ENCODE measurements around the gene KCNQ4.
A peak's percentile ranks its signal among the peaks of the same experiment; 100 is the strongest.

KCNQ4 gene

DNA sequence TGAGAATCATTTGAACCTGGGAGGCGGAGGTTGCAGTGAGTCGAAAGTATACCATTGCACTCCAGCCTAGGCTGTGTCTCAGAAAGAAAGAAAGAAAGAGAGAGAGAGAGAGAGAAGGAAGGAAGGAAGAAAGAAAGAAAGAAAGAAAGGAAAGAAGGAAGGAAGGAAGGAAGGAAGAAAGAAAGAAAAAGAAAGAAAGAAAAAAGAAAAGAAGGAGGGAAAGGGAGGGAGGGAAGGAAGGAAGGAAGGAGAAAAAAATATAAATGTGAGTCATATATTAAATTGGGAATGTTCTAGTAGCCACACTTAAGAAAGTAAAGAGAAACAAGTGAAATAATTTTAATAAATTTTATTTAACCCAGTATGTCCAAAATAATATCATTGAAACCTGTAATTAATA lies 95.3 kb downstream of the KCNQ4 start:
- WGBS, 2 donors (ENCODE audit: extremely low coverage in 2 of 2, insufficient read length in 2 of 2, insufficient replicate concordance in 1 of 2): no CpG with 5 or more reads among the region's 2 CpGs
- DNase-seq (ENCODE audit: low spot score): no peak
- Histone ChIP-seq H2BK15ac (ENCODE audit: low read length) (no peak overlapping the region), H3K27ac (replicated peaks; ENCODE audit: low read length) (no peak overlapping the region), H3K36me3 (replicated peaks in 1 of 2; ENCODE audit: control insufficient read depth in 2 of 2, insufficient read depth in 2 of 2, low read length in 2 of 2) (no peaks in the 10 kb centered on the region), H3K4ac (ENCODE audit: low read length) (no peak overlapping the region), H3K9ac (ENCODE audit: low read depth, low read length, poor library complexity) (no peak overlapping the region), H3K23ac (ENCODE audit: low read depth, low read length, poor library complexity) (no peak overlapping the region), H3K27me3 (ENCODE audit: control insufficient read depth in 3 of 3, insufficient read depth in 3 of 3, low read depth in 1 of 3, low read length in 3 of 3) (peaks cover 0 to 4% (median 2%) of the 10 kb centered on the region in 3 experiments), H4K8ac (ENCODE audit: low read depth, low read length) (no peak overlapping the region), H3K4me1 (ENCODE audit: control insufficient read depth in 2 of 2, insufficient read depth in 1 of 2, low read depth in 1 of 2, low read length in 2 of 2) (peaks cover 3 to 8% of the 10 kb centered on the region in 2 donors), H3K4me3 (ENCODE audit: low read length in 2 of 2) (no peak overlapping the region), H2BK12ac (ENCODE audit: low read length) (no peak overlapping the region), H2BK5ac (ENCODE audit: low read length) (no peak overlapping the region), H3K4me2 (ENCODE audit: insufficient read depth, low read length, poor library complexity, severe bottlenecking) (no peak overlapping the region), H2AK5ac (ENCODE audit: low read depth, low read length) (no peak overlapping the region), H2BK120ac (ENCODE audit: low read depth, low read length) (no peak overlapping the region), H3K18ac (ENCODE audit: low read length) (no peak overlapping the region), H4K91ac (ENCODE audit: low read depth, low read length, poor library complexity) (no peak overlapping the region), H2AFZ (ENCODE audit: low read length) (no peak overlapping the region), H3K14ac (ENCODE audit: low read length) (no peak overlapping the region), H3K79me1 (ENCODE audit: low read depth, low read length) (peaks cover 1% of the 10 kb centered on the region), H3K9me3 (replicated peaks in 1 of 2; ENCODE audit: control insufficient read depth in 2 of 2, insufficient read depth in 1 of 2, low read depth in 1 of 2, low read length in 2 of 2) (peaks cover 0 to 2% of the 10 kb centered on the region in 2 donors)

DNA sequence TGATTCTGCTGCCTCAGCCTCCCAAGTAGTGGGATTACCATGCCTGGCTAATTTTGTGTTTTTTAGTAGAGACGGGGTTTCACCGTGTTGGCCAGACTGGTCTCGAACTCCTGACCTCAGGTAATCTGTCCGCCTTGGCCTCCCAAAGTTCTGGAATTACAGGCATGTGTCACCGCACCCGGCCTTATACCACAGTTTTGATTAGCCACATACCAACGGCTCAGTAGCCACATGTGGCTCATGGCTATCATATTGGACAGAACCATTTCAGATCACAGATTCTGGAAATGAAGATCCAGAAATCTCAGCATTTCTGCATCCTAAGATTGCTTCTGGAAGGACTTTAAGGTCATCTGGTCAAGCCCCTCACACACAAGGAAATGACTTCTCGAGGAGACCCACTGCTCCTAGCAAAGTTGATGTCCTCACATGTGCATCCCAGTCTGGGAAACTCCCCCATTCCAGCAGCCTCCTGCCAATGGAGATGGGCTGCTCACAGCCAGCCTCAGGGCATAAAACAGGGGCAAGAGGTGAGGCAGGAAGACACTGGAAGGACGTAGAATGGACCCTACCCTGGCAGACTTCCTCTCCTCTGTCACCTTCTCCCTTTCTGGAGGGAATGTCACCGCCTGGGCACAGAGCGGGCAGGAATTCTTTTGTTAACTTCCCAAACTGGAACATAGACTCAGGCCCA lies 96.0 kb downstream of the KCNQ4 start:
- H3K9me3 ChIP-seq (replicated peaks in 1 of 2; ENCODE audit: control insufficient read depth in 2 of 2, insufficient read depth in 1 of 2, low read depth in 1 of 2, low read length in 2 of 2): peaks cover 0 to 2% of the 10 kb centered on the region in 2 donors
- H3K23ac ChIP-seq (ENCODE audit: low read depth, low read length, poor library complexity): no peak overlapping the region
- H4K8ac ChIP-seq (ENCODE audit: low read depth, low read length): no peak overlapping the region
- no peak overlapping the region for H2BK12ac ChIP-seq (ENCODE audit: low read length)
- H4K91ac ChIP-seq (ENCODE audit: low read depth, low read length, poor library complexity): no peak overlapping the region
- H3K4me3 ChIP-seq (ENCODE audit: low read length in 2 of 2): no peak overlapping the region
- H3K36me3 ChIP-seq (replicated peaks in 1 of 2; ENCODE audit: control insufficient read depth in 2 of 2, insufficient read depth in 2 of 2, low read length in 2 of 2): no peaks in the 10 kb centered on the region
- peaks cover 0 to 10% (median 6%) of the 10 kb centered on the region in 3 experiments for H3K27me3 ChIP-seq (ENCODE audit: control insufficient read depth in 3 of 3, insufficient read depth in 3 of 3, low read depth in 1 of 3, low read length in 3 of 3)
- H2BK15ac ChIP-seq (ENCODE audit: low read length): no peak overlapping the region
- WGBS, 2 donors (ENCODE audit: extremely low coverage in 2 of 2, insufficient read length in 2 of 2, insufficient replicate concordance in 1 of 2): no CpG with 5 or more reads among the region's 11 CpGs
- H2BK5ac ChIP-seq (ENCODE audit: low read length): no peak overlapping the region
- H3K14ac ChIP-seq (ENCODE audit: low read length): no peak overlapping the region
- no peak overlapping the region for H3K27ac ChIP-seq (replicated peaks; ENCODE audit: low read length)
- no peak overlapping the region for H2AK5ac ChIP-seq (ENCODE audit: low read depth, low read length)
- H3K4me1 ChIP-seq (ENCODE audit: control insufficient read depth in 2 of 2, insufficient read depth in 1 of 2, low read depth in 1 of 2, low read length in 2 of 2): peaks cover 3 to 8% of the 10 kb centered on the region in 2 donors
- no peak overlapping the region for H3K4ac ChIP-seq (ENCODE audit: low read length)
- H3K18ac ChIP-seq (ENCODE audit: low read length): peak overlapping the region; percentile 23
- no peak overlapping the region for H3K4me2 ChIP-seq (ENCODE audit: insufficient read depth, low read length, poor library complexity, severe bottlenecking)
- peak overlapping the region; percentile 70 for H2AFZ ChIP-seq (ENCODE audit: low read length)
- peaks cover 1% of the 10 kb centered on the region for H3K79me1 ChIP-seq (ENCODE audit: low read depth, low read length)
- no peak overlapping the region for H2BK120ac ChIP-seq (ENCODE audit: low read depth, low read length)
- no peak overlapping the region for H3K9ac ChIP-seq (ENCODE audit: low read depth, low read length, poor library complexity)
- DNase-seq (ENCODE audit: low spot score): no peak

GRCh38 chr1:40880813-40881549 lies 97.4 kb downstream of the KCNQ4 start:
- Histone ChIP-seq H3K4me3 (ENCODE audit: low read length in 2 of 2) (no peak overlapping the region), H2BK15ac (ENCODE audit: low read length) (no peak overlapping the region), H3K9ac (ENCODE audit: low read depth, low read length, poor library complexity) (no peak overlapping the region), H3K79me1 (ENCODE audit: low read depth, low read length) (peaks cover 1% of the 10 kb centered on the region), H3K4ac (ENCODE audit: low read length) (no peak overlapping the region), H3K27ac (replicated peaks; ENCODE audit: low read length) (no peak overlapping the region), H2AK5ac (ENCODE audit: low read depth, low read length) (peak overlapping the region; percentile 3), H2BK12ac (ENCODE audit: low read length) (peak overlapping the region; percentile 59), H3K14ac (ENCODE audit: low read length) (no peak overlapping the region), H3K27me3 (ENCODE audit: control insufficient read depth in 3 of 3, insufficient read depth in 3 of 3, low read depth in 1 of 3, low read length in 3 of 3) (peaks cover 0 to 13% (median 8%) of the 10 kb centered on the region in 3 experiments), H2BK5ac (ENCODE audit: low read length) (no peak overlapping the region), H3K4me1 (ENCODE audit: control insufficient read depth in 2 of 2, insufficient read depth in 1 of 2, low read depth in 1 of 2, low read length in 2 of 2) (peaks cover 3 to 8% of the 10 kb centered on the region in 2 donors), H4K8ac (ENCODE audit: low read depth, low read length) (no peak overlapping the region), H3K36me3 (replicated peaks in 1 of 2; ENCODE audit: control insufficient read depth in 2 of 2, insufficient read depth in 2 of 2, low read length in 2 of 2) (no peaks in the 10 kb centered on the region), H2AFZ (ENCODE audit: low read length) (no peak overlapping the region), H3K4me2 (ENCODE audit: insufficient read depth, low read length, poor library complexity, severe bottlenecking) (no peak overlapping the region), H3K23ac (ENCODE audit: low read depth, low read length, poor library complexity) (no peak overlapping the region), H2BK120ac (ENCODE audit: low read depth, low read length) (no peak overlapping the region), H4K91ac (ENCODE audit: low read depth, low read length, poor library complexity) (no peak overlapping the region), H3K9me3 (replicated peaks in 1 of 2; ENCODE audit: control insufficient read depth in 2 of 2, insufficient read depth in 1 of 2, low read depth in 1 of 2, low read length in 2 of 2) (peaks cover 0 to 1% of the 10 kb centered on the region in 2 donors), H3K18ac (ENCODE audit: low read length) (peak overlapping the region; percentile 65)
- no peak for DNase-seq (ENCODE audit: low spot score)
- WGBS, 2 donors (ENCODE audit: extremely low coverage in 2 of 2, insufficient read length in 2 of 2, insufficient replicate concordance in 1 of 2): no CpG with 5 or more reads among the region's 6 CpGs

- no peak overlapping the region for H2BK5ac ChIP-seq (ENCODE audit: low read length)
- no peak overlapping the region for H3K9ac ChIP-seq (ENCODE audit: low read depth, low read length, poor library complexity)
- no peak overlapping the region for H3K4ac ChIP-seq (ENCODE audit: low read length)
- H3K79me1 ChIP-seq (ENCODE audit: low read depth, low read length): peaks cover 1% of the 10 kb centered on the region
- no peak overlapping the region for H3K23ac ChIP-seq (ENCODE audit: low read depth, low read length, poor library complexity)
- H2AFZ ChIP-seq (ENCODE audit: low read length): peak overlapping the region; percentile 45
- no peak overlapping the region for H3K27ac ChIP-seq (replicated peaks; ENCODE audit: low read length)
- H3K27me3 ChIP-seq (ENCODE audit: control insufficient read depth in 3 of 3, insufficient read depth in 3 of 3, low read depth in 1 of 3, low read length in 3 of 3): peaks cover 0 to 23% (median 13%) of the 10 kb centered on the region in 3 experiments
- no peak overlapping the region for H4K91ac ChIP-seq (ENCODE audit: low read depth, low read length, poor library complexity)
- H2AK5ac ChIP-seq (ENCODE audit: low read depth, low read length): no peak overlapping the region
- H2BK15ac ChIP-seq (ENCODE audit: low read length): no peak overlapping the region
- WGBS, 2 donors (ENCODE audit: extremely low coverage in 2 of 2, insufficient read length in 2 of 2, insufficient replicate concordance in 1 of 2): no CpG with 5 or more reads among the region's 73 CpGs
- H3K14ac ChIP-seq (ENCODE audit: low read length): no peak overlapping the region
- H3K9me3 ChIP-seq (replicated peaks in 1 of 2; ENCODE audit: control insufficient read depth in 2 of 2, insufficient read depth in 1 of 2, low read depth in 1 of 2, low read length in 2 of 2): no peaks in the 10 kb centered on the region
- H2BK120ac ChIP-seq (ENCODE audit: low read depth, low read length): no peak overlapping the region
- DNase-seq (ENCODE audit: low spot score): no peak
- H3K4me2 ChIP-seq (ENCODE audit: insufficient read depth, low read length, poor library complexity, severe bottlenecking): peak overlapping the region; percentile 63
- no peak overlapping the region for H4K8ac ChIP-seq (ENCODE audit: low read depth, low read length)
- H2BK12ac ChIP-seq (ENCODE audit: low read length): no peak overlapping the region
- H3K4me1 ChIP-seq (ENCODE audit: control insufficient read depth in 2 of 2, insufficient read depth in 1 of 2, low read depth in 1 of 2, low read length in 2 of 2): peaks cover 3 to 7% of the 10 kb centered on the region in 2 donors
- H3K4me3 ChIP-seq (ENCODE audit: low read length in 2 of 2): no peak overlapping the region
- H3K18ac ChIP-seq (ENCODE audit: low read length): no peak overlapping the region
- H3K36me3 ChIP-seq (replicated peaks in 1 of 2; ENCODE audit: control insufficient read depth in 2 of 2, insufficient read depth in 2 of 2, low read length in 2 of 2): no peaks in the 10 kb centered on the region
Measured at GRCh38 chr1:40884055-40884795, 100.6 kb downstream of the KCNQ4 start.

All from neuronal stem cell (in vitro differentiated cells).